ENCODE results near the gene GRID1.

Gene GRID1

DNA sequence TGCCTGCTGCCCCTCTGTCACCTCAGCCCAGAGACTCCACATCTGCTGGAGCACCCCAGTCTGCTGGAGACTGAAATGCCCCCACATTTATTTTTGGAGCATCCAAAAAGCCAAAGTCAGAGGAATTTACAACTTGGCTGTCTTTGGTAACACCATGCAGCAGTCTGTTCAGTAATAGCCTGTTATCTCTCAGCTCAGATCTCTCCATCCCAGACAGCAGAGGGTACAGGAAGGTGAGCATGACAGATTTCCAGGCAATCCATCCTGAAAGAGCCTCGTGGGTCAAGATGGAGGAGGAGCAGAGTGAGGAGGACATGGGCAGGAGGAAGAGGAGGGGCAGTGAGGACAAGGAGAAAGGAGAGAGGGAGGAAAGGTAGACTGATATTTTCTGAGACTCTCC is 55.9 kb downstream of the GRID1 start:
- DNase-seq, result no peak

GRCh38 chr10:86310291-86310690 is 56.3 kb downstream of the GRID1 start:
- DNase-seq, result no peak

GRCh38 chr10:86308056-86308455 is 58.5 kb downstream of the GRID1 start:
- DNase-seq, result no peak

- no peak for DNase-seq
Observed at GRCh38 chr10:86306628-86307278, 59.8 kb downstream of the GRID1 start.

- DNase-seq, result no peak
Observed at GRCh38 chr10:86305521-86305920, 61.1 kb downstream of the GRID1 start.

GRCh38 chr10:86304436-86304835 is 62.2 kb downstream of the GRID1 start:
- no peak for DNase-seq

- no peak for DNase-seq
Observed at GRCh38 chr10:86303626-86304025, 63.0 kb downstream of the GRID1 start.

GRCh38 chr10:86301971-86302370 is 64.6 kb downstream of the GRID1 start:
- DNase-seq, result no peak

DNA sequence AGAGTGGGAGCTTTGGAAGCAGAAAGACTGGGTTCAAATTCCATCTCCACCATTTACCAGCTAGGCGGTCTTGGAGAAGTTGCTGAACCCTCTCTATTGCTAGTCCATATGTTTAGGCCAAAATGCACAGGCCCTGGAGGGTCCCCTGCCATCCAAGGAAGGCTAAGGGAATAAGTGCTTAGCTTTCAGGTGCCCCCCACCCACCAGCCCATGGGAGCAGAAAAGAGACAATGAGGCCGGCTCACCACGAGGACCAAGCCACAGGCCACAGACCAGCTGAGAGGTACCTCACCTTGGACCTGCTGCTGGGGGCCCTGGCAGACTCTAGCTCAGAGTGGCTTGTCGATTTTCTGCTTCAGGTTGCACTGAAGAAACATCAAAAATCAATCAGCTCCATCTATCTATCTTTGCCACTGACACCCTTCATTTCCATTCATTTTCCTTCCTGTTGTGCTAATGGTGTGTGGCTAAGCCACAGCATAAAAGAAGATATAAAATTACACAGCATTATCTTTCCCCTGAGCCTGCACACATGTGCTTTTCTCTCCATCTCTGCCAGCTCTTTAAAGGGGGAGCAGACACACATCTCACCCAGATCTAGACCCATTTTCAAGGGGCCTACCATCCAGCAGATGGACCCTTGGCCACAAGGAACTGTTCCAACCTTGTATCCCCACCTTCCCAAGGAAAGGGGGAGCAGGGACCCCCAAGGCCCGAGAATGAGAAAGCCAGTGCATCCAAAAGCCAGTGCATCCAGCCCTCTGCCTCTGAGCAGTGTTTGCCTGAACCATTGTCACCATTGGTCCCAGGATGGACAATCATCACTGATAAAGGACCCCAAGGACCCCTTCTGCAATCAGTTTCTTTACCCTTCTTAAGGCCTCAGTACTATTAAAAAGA is 65.4 kb downstream of the GRID1 start:
- DNase-seq, result no peak

DNA sequence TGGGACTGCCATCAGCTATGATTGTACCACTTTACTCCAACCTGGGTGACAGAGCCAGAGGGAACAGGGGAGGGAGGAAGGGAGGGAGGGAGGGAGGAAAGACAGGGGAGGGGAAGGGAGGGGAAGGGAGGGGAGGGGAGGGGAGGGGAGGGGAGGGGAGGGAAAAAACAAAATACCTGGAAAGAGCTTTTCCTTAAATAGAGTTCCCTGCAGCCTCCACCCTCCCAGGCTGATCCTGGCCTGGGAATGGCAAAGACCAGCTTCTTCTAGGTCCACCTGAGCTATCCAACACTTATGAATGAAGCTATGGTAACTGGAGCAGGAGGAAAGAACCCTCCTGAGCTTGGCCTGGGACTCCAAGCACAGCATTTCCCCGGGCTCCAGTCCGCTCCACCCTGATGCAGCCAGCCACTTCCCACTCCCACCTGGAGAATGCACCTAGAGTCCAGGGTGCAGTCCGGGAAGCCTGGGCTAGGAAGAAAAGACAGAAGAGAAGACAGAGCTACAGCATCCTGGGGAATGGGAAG is 66.1 kb downstream of the GRID1 start:
- no peak for DNase-seq

DNA sequence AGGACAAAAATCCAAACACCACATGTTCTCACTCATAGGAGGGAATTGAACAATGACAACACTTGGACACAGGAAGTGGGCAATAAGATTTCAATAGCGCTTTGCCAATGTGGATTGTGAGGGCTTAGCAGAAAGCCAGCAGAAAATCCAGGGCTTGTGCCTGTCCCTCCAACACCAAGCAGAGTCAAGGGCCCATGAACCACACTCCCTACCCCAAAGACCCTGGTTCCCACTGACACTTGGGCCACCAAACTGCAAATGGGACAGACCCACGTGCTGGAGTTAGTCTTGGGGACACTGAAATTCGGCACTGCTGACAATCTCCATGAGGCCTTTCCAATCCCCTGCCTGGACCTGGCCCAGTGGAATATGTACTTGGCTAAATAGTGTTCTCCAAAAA is 67.0 kb downstream of the GRID1 start:
- DNase-seq, result no peak

GRCh38 chr10:86298501-86299001 is 68.0 kb downstream of the GRID1 start:
- no peak for DNase-seq

- no peak for DNase-seq
Observed at GRCh38 chr10:86295791-86296190, 70.8 kb downstream of the GRID1 start.

- DNase-seq, result no peak
Observed at GRCh38 chr10:86295351-86295750, 71.2 kb downstream of the GRID1 start.

- no peak for DNase-seq
Observed at GRCh38 chr10:86294346-86295265, 72.0 kb downstream of the GRID1 start.

- DNase-seq, result no peak
Observed at GRCh38 chr10:86293396-86293791, 73.2 kb downstream of the GRID1 start.

DNA sequence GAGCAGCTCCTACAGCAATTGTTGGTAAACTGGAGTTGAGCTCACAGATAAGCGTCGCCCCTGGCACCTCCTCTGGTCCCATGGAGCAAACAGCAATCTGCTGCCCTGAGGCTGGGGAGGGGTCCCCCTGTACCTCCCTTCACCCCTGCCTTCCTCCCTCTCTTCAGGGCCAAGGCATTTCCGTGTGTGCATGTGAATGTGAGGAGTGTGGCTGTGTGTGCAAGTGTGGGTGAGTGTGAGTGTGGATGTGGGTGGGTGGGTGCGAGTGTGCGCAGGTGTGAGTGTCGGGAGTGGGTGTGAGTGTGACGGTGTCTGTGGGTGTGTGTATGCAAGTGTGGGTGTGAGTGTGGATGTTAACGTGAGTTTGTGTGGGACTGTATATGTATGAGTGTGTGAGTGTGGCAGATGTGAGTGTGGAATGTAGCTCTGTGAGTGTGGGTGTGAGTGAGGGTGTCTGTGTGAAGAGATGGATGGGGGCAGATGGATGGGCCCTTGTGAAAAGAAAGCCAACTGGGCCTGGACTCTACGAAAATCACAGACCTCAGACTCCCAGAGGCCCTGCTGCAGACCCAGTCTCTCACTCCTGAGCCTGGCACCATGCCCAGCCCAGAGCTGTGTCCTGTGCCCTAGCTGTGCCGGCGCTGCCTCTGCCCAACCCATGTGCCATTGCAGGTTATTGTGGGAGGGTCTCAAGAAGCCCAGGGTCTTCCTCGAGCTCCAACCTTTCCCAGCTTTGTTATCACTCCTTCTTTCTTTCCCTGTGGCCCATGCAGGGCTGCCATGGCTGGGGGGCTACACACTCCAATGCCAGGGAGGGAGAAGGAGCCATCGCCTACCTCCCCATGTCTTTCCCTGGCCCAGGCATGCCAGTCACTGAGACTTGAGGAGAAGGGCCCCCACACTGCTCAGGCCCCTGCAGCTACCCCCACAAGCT is 73.9 kb downstream of the GRID1 start:
- DNase-seq, result no peak

GRCh38 chr10:86291616-86292340 is 74.8 kb downstream of the GRID1 start:
- DNase-seq, result no peak

- no peak for DNase-seq
Observed at GRCh38 chr10:86290933-86291615, 75.5 kb downstream of the GRID1 start.

DNA sequence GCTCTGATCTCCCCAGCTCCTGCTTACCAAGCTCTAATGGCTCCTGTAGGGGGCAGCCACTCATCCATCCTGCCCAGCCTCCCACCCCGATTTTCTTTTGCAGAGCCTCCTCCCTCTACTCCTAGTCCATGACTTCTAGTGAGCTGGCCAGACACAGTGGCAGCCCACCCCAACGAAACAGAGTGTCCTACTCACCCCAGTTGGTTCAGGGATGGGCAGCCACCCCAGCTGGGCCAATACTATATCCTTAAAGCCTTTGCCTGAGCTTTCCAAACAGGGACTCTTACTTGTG is 77.1 kb downstream of the GRID1 start:
- no peak for DNase-seq
